Activated effector memory CD4-positive, alpha-beta T cell treated with anti-CD3 and anti-CD28 coated beads, Interleukin-2, amount 50 U/mL, for 16 hours (primary cell): ENCODE measurements around the gene BICDL1.

Source experiments
- DNase-seq: peaks from one replicate; pipeline ENCODE4 v3.0.0-alpha.2; 2020

BICDL1 gene

DNA sequence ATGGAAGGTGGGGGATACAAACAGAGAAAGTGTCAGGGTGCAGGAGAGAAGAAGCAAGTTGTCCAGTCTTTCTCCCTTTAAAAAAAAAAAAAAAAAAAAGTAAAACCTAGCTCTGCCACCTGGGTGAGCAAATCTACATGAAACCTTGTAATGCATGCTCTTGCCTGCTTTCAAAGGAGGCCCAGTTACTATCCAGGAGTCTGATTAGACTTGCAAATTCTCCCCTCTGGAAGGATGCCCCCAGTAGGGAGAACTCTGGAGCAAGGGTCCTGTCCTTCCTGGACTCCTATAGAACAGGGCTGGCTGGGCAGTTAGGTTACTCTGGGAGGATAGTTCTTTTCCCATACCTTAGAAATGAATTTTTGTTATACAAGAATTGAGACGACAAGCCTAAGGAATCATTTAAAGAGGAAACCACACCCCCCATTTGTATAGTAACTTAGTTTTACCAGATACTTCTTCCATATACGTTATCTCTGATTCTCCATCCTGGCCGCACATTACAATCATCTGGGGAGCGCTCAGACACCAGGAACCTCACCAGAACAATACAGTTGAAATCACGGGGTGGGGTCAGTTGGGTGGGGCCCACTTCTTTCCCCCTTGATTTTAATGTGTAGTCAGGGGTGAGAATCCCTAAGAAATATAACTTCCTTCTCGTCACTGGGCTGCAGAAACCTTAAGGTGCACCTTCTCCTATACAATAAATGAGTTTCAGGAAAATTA is 97.0 kb downstream of the BICDL1 start:
- no peak for DNase-seq

DNA sequence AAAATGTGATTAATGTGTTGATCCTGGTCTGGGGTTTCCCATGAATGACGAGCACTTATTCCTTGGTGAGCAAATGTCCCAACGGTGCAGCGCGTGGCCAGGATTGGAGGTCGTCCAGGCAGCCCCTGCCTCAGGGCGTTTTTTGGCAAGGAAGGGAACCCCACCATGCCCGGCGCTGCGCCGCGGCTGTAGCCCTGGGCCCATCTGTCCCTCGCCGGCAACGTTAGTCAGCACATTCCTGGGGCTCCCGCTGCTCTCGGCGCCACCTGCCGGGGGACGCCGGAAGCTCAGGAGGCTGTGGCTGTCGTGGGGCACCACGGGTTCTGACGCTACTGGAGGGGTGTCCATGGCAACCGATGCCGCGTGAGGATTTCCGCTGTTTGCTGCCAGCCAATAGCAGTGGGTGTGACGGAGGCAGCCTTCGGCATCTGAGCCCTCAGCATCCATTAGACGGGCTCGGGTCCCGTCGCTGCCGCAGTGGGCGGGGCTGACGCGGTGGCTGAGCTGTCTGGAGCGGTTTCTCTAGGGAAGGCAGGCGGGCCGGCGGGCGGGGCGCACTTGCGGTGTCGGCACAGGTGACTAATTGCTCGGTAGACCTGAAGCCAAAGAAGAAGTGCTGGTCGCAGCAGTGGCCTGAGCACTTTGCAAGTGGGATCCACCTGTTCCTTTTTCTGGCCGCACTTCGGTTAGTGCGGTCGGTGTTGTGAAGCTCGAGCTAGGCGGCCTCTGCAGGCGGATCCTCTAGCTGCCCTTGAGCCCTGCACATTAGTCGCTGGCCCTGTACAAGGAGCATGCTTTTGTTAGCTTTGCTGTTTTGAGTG is 98.0 kb downstream of the BICDL1 start:
- peak; percentile 100 for DNase-seq

DNA sequence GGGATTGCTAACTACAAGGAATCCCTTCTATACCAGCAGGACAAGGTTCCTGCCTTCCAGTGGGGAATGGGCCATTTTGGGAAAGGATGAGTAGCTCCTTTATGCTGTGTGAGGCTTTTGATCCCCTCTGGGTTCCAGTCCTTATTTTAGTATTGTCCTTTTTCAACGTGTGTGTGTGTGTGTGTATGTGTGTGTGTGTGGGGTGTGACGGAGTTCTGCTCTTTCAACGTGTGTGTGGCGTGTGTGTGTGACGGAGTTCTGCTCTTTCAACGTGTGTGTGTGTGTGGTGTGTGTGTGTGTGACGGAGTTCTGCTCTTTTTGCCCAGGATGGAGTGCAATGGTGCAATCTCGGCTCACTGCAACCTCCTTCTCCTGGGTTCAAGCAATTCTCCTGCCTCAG is 100.1 kb downstream of the BICDL1 start:
- no peak for DNase-seq

DNA sequence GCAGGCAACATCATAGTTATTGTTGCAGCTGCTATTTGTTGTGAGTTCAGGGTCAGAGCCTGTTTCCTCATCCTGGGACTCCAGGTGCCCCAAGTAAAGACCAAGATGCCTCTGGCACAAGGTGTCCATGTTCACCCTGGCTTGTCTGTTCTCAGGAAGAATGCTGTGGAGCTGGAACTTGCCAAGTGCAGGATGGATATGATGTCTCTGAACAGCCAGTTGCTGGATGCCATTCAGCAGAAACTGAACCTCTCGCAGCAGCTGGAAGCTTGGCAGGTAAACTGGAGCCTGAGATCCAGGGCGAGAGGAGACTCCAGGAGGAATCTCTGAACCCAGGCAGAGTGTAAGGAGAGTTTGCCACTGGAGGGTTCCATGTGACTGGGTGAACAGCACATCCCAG is 100.8 kb downstream of the BICDL1 start:
- DNase-seq, result no peak

DNA sequence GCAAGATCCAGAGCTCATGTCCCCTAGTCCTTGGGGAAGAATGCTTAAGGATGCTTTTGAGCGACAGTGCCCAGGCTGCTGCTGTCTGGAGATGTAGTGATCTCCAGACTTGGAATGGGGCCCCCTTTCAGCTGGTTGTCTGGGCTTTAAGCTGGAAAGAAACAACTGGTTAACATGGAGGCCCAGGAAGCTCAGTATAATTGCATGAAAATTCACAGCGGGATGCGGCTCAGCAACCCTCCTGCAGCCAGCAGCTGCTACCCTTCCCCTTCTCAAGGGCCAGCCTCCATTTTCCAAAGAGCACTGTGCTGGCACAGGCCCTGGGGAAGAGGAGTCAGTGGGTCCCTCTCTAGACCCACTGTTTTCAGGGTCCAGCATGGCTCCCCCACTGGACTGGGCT is 101.2 kb downstream of the BICDL1 start:
- DNase-seq, result no peak

DNA sequence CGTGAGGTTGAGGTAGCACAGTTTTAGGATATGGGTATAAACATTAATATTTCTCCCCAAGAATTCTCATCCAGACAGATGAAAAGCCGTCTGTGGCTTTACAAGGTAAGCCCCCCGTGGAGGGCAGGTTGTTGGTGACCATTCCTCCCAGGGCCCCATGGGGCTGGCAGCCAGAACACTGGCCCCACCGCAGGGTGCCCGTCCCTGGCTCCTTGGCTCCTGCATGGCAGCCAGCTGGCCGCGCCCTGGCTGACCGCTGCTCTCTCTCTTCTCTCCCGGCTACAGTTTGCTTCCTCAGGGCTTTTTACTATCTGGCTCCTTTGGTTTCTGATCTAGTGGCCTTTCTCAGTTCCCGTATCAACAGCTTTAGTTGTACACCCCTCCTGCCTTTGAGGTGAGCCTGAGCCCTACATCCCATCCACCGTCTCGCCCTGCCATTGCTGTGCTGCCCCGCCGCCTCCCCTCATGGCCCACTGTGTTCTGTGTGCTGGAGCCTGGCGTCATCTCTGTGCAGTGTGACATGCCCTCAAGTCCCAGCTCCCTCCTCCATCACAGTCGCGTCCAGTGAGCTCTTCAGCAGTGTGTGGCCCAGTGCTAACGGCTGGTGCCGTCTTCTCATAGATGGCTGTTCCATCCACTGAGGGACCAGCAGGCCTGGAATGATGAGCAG is 101.7 kb downstream of the BICDL1 start:
- DNase-seq, result no peak

DNA sequence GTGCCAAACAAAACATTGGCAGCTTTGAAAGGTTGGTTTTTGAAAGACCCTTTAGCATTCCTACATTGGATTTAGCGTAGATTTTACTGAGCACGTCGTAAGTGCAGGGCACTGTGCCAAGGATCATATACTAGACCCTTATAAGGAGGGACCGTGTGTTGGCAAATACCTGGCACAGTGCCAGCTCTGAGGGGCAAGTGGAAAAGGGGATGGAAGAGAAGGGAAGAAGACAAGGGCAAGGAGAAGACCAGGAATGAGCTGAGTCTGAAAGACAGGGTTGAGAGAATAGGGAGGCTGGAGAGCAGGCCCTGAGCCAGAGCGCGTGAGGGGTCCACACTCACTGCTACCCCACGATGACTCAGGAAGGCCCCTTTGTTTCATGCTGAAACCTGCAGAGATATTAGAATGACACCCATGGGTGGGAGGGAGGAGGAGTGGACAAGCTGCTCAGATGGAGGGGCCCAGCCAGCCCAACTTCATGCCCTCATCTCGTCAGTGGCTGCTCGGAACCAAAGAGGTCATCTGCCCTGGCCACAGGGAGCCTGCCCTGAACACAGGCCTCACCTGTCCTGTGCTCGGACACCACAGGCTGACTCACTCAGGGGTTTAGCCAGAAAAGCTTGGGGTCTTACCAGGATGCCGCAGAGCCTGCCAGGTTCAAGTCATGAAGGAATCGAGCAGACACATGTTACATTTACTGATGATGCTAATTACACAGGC is 102.5 kb downstream of the BICDL1 start:
- no peak for DNase-seq

DNA sequence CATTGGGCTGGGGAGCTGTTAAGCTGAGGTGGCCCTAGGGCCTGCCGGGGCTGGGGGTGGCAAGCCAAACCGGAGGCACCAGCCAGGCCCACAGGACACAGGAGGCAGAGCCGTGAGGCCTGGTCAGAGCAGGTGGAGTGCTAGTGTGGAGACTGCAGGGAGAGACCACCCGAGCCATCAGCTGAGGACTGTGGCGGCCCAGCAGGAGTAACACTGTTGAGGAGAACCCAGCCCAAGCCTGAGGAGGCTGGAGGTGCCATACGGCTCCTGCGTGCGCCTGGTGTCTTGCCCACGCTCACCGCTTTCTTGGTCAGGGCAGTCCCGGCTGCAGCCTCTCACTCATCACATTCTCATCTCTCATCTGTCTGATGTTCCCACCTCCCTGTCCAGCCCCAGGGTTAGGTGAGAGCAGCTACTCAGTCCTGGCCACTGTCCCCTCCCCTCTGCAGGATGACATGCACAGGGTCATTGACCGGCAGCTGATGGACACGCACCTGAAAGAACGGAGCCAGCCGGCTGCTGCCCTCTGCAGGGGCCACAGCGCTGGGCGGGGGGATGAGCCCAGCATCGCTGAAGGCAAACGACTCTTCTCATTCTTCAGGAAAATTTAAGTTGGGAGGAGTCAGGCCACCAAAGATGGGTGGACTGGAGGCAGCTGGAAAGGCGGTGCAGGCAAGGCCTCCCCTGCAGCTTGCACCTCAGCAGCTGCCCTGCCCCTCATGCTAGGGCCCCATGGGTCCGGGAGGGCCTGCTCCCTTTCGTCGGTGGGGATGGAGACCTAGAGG is 103.7 kb downstream of the BICDL1 start:
- no peak for DNase-seq

DNA sequence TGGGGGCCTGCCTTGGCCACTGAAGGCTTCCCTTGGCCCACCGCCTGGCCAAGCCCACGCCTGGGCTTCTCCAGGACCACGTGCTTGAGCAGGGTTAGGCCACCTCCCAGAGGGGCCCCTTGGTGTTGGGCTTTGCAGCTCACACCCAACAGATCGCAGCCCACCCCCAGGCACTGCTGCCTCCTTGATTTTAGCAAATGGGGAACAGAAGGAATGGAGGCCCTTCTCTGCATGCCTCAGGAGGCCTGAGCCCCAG is 104.2 kb downstream of the BICDL1 start:
- DNase-seq, result no peak

DNA sequence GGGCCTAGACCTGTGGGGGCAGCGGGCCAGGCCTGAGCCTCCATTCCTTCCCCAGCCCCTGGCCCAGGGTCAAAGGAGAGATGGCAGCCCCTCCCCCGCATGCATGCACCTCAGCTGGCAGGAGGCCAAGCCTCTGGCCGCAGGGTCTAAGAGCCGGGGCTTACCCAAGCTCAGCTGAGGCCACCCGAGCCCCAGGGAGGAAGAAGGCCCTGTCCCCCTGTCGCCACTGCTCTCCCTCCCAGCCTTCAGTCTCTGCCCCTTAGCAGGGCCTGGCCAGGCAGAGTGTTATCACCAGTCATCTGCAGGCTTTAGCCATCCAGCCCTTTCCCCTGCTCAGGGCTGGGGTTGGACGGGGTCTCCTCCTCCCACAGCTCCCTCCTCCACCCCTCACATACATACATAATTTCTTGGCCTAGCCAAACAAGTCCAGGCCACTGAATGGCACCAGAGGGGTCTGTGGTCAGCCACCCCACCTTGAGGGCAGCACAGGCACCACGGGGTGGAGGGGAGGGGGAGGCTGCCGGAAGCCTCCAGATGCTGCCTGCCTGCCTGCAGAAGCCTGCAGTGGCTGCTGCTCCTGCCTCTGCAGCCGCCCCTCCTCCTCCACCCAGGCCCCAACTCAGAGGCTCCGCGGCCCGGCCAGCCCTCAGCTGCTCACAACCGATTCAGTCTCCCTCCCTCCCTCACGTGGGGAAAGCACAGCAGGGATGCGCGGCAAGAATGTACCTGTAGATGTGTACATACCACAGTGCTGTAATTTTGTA is 104.7 kb downstream of the BICDL1 start:
- no peak for DNase-seq

DNA sequence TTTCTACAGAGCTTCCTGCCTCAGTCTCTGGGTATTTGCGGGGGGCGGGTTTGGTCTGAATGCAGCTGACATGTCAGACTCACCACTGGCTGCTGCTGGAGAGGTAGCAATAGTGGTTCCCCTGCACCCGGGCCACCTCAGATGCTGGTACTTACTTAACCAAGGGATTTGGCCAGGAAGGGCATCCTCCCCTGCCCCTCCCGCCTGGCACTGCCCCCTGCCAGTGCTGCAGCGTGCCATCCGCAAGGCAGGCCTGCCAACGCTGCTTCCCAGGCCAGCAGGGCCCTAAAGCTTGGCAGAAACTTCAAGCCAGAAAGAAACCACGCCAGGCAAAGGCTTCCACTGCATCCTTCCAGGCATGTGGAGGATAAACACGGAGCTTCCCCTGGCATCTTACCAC is 105.4 kb downstream of the BICDL1 start:
- no peak for DNase-seq

DNA sequence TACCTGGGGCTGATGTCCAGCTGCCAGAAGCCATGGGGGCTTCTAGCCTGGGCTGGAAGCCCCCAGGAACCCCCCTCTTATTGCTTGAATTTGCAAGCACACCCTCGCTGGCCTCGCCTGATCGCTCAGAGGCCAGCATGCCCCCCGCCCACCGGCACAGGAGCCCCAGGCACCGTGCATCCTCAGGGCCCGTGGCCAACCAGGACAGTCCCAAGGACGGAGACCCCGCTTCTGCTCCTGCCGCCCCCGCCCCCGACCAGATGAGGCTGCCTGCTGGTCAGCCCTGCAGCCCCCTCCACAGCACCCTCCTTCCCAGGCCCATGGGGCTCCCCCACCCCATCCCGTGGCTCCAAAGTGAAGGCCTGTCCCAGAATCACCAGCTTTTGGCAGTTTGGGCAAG is 106.3 kb downstream of the BICDL1 start:
- DNase-seq, result no peak

DNA sequence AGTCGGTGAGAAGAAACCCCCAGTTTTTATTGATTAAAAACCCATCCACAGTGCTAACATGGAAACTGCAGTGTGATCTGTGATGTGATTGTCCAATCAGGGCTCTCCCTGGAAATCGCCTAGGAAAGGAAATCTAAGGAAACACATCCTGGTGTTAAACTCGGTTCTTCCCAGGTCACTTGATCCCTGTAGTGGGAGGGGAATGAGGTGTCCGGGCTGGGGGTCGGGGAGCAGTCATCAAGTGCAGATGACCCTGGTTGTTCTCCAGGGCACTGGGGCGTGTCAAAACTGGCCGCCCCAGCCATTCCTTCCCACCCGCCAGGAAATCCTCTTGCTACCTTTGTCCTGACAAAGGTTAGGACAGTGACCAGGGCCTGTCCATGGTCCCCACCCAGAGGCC is 106.7 kb downstream of the BICDL1 start:
- DNase-seq, result no peak

DNA sequence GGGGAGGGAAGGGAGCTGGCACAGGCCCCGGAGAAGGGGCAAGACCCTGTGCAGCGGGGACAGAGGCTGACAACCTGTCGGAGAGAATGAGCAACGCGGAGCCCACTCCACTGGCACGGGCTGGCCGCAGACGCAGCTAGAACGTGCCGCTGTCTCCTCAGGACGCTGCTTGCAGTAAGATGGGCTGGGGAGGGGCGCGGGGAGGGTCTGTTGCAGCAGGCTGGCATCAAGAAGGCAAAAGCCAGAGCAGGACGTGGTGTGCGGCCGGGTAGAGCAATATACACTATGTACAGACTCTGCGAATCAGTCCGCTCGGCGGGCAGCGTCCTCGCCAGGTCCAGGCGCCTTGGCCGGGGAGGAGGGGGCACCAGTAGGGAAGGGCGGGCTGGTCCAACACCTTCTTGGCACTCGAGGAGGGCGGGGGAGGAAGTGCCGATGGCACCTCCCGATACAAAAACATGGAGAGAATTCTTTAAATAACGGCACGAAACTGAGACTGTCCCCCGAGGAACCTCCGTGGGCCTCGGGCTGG is 107.7 kb downstream of the BICDL1 start:
- DNase-seq, result no peak

DNA sequence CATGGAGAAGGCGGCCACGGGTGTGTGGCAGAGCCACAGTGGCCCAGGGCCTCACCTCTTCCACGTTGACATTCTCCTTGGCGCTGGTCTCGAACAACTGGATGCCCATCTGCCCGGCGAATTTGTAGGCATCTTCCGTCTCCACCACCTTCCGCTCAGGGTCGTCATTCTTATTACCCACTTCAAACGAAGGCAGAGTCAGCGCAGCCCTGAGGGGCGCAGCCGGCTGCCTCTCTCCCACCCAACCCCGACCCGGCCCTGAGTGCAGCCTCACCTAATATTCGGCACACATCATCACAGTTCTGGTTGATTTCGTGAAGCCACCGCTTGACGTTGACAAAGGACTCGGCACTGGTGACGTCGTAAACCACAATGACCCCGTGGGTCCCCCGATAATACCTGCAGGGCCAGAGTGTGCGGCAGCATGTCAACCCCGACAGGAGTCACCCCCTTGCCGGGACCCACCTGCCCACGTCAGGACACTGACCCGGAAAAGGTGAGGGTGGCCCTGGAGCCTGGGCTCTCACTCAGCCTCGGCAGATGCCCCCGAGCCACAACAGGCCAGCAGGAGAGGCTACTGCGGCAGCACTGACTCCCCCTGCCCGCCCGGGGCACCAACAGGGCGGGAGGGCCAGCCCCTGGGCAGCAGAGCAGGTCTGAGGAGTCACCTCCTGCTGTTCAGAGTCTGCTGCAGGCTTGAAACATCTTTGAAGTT is 109.9 kb downstream of the BICDL1 start:
- no peak for DNase-seq

DNA sequence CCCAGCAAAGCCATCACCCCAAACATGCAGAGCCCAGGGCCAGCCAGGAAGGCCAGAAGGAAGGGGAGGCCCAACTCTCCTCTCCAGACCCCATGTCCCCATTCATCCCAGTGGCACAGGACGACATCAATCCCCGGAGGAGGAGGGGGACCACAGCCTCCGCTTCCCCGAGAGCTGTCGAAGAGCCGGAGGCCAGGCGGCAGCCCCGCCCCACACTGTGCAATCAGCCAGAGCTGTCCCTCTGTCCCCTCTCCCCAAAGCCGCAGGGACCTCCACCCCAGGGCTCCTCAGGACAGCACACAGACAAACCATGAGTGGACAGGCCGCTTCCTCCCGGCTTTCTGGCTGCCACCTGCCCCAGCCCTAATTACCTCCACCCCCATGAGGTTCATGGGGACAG is 110.7 kb downstream of the BICDL1 start:
- no peak for DNase-seq

DNA sequence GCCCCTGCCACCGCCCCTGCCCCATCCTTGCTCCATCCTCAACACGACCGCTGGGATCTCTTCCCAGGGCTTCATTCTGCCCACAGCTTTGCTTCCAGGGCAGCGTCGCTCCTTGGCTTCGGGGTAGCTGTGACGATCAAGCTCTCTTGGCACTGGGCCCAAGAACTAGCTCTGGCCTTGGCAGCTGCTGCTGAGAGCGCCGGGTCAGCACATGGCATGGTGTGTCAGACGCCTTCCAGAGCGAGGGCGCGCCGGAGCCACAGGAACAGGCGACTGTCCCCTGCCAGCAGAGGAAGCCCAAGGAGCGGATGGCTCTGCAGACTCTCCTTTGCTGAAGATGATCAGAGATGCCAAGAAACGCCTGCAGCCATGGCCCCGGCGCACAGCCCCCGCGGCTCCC is 111.6 kb downstream of the BICDL1 start:
- DNase-seq, result no peak

DNA sequence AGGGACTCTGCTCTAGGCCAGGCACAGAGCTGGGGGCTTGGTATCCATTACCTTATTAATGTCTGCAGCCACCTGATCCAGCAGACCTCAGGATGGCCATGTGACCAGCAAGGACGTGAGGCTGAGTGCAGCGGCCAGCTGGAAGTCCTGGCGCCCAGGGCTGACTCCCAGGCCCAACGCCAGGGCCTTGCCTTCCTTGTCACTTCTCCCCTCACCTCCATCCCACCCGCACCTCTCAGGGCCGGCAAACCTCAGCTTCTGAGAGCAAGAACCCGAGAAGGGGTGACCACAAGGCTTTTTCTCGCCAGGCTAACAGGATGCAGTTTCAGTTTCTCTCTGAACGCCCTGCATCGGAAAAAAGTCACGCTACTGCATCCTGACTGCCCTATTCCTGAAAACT is 112.1 kb downstream of the BICDL1 start:
- no peak for DNase-seq

DNA sequence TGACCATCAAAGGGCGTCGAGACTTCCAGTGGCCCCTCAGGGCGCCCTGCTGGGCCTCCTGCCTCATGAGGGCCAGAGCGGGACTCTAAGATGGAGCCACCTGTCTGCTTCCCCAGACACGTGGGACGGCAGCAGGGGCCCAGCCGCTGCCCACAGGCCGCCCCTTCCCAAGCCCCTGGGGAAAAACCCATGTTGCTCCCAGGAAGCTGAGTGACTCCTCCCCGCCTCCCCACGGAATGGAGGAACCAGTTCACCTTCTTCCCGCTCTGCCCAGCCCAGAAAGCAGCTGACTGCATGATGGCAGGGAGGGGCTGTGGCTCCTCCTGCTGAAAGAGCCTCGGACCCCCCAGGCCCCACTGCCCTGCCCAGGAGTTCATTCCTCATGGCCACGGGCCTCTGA is 112.6 kb downstream of the BICDL1 start:
- DNase-seq, result no peak

DNA sequence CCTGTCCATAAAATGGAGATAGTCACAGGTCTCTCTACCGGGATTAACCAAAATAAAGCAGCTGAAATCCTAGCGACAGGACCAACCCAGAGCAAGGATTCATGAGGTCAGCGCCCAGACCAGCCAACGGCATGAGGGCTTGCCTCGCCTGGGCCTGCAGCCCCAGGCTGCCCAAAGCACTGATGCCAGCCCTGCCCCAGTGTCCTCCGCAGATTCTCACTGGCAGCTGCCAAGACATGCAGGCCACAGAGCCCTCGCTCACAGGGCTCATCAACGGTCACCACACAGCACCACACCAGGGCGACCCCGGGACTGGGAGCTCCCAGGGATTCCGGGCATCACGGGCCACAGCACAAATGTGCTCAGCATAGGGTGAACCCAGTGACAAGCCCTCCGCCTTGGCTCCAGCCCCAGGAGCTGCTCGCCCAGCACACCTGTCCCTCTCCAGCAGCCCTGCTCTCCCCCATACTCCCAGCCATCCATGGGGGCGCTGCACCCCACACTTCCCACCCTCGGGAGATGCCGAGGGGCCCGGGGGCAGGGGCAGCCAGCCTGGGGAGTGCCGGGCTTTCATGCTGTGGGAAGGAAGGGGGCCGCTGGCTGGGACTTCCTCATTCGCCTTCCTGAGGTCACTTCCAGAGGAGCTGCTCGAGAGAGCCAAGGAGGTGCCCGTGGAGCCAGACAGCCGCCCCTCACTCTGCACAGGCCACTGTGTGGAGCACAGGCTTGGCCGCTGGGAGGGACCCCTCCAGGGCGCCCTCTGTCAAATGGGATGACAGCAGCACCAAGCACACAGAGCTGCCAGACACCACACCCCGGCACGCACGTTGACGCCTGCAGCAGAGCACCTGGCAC is 113.4 kb downstream of the BICDL1 start:
- DNase-seq, result no peak
